NCI-H524 (cell line): ENCODE results near the gene SIN3A.
"Not testable (repeated sequence)": the region's sequence is repeated elsewhere in the genome, so short reads cannot be mapped to it uniquely, and the experiment has no call there.

ENCODE experiments used
- DNase-seq, 2 experiments: peaks; one replicate each; lab custom pipeline; 2025; lab: John Stamatoyannopoulos, UW

SIN3A gene

GRCh38 chr15:75333654-75334419 is 117.7 kb downstream of the SIN3A start:
- DNase-seq = not testable (repeated sequence)

- not testable (repeated sequence) for DNase-seq
These were observed 119.4 kb downstream of the SIN3A start for GRCh38 chr15:75332093-75332492.

- DNase-seq = no peak
These were observed 121.9 kb downstream of the SIN3A start for GRCh38 chr15:75329571-75329970.

GRCh38 chr15:75328493-75329314 is 122.8 kb downstream of the SIN3A start:
- no peak for DNase-seq

GRCh38 chr15:75327491-75327890 is 124.0 kb downstream of the SIN3A start:
- DNase-seq = no peak

- DNase-seq = no peak
These were observed 124.5 kb downstream of the SIN3A start for GRCh38 chr15:75327005-75327404.

GRCh38 chr15:75325922-75326321 is 125.6 kb downstream of the SIN3A start:
- no peak for DNase-seq

- DNase-seq = no peak
These were observed 129.8 kb downstream of the SIN3A start for GRCh38 chr15:75321711-75322110.
